H9 (cell line): ENCODE data around the gene APCS. TPM values are rescaled to one million over a fixed set of nuclear protein-coding genes. Genes with fewer than 3 reads are reported as not detected.

Source experiments
- DNase-seq: peaks from one replicate; pipeline ENCODE4 v3.0.0-alpha.2; 2017
- H2AFZ ChIP-seq: one replicate; pipeline ENCODE4 v1.6.1; 2013; ENCODE audit warnings: mild to moderate bottlenecking, low read length, control low read depth, moderate library complexity
- H2AK5ac ChIP-seq: 2 replicates; pipeline ENCODE4 v1.6.1; 2013; ENCODE audit warnings: low read length, control low read depth, mixed read lengths; ENCODE audit not compliant: insufficient read length
- H2BK120ac ChIP-seq: one replicate; pipeline ENCODE4 v1.6.1; 2013; ENCODE audit warnings: low read depth, mild to moderate bottlenecking, low read length, control low read depth, inconsistent platforms; ENCODE audit not compliant: poor library complexity, severe bottlenecking
- H2BK12ac ChIP-seq: 2 replicates; pipeline ENCODE4 v1.6.1; 2013; ENCODE audit warnings: low read length, control low read depth, mixed read lengths, low read depth; ENCODE audit not compliant: insufficient read length
- H2BK15ac ChIP-seq: 2 replicates; pipeline ENCODE4 v1.6.1; 2013; ENCODE audit warnings: low read depth, low read length, control low read depth
- H2BK20ac ChIP-seq: one replicate; pipeline ENCODE4 v1.6.1; 2013; ENCODE audit warnings: low read depth, mild to moderate bottlenecking, low read length, control low read depth, inconsistent platforms; ENCODE audit not compliant: poor library complexity, severe bottlenecking
- H2BK5ac ChIP-seq: 2 replicates; pipeline ENCODE4 v1.6.1; 2013; ENCODE audit warnings: low read length, control low read depth, mixed read lengths; ENCODE audit not compliant: insufficient read length
- H3K14ac ChIP-seq: 2 replicates; pipeline ENCODE4 v1.6.1; 2013; ENCODE audit warnings: low read length, control low read depth; ENCODE audit not compliant: insufficient read depth
- H3K18ac ChIP-seq: 2 replicates; pipeline ENCODE4 v1.6.1; 2013; ENCODE audit warnings: low read depth, mild to moderate bottlenecking, mixed read lengths, low read length, control low read depth; ENCODE audit not compliant: insufficient read length
- H3K23ac ChIP-seq: 2 replicates; pipeline ENCODE4 v1.6.1; 2013; ENCODE audit warnings: low read length, control low read depth, mixed read lengths, low read depth; ENCODE audit not compliant: insufficient read length
- H3K23me2 ChIP-seq: 2 replicates; pipeline ENCODE4 v1.6.1; 2013; ENCODE audit warnings: low read depth, mild to moderate bottlenecking, mixed read lengths, low read length, control low read depth; ENCODE audit not compliant: insufficient read length, poor library complexity, severe bottlenecking
- H3K27ac ChIP-seq: 2 replicates; pipeline ENCODE4 v1.5.1; 2013; ENCODE audit warnings: low read length, control low read depth, mixed read lengths, low read depth; ENCODE audit not compliant: insufficient read length
- H3K27me3 ChIP-seq: 2 replicates; pipeline ENCODE4 v1.6.1; 2013; ENCODE audit warnings: low read length, control low read depth, inconsistent platforms; ENCODE audit not compliant: insufficient read depth
- H3K4ac ChIP-seq: 2 replicates; pipeline ENCODE4 v1.6.1; 2013; ENCODE audit warnings: low read depth, mild to moderate bottlenecking, control low read depth, inconsistent platforms, low read length, moderate library complexity
- H3K4me1 ChIP-seq: 2 replicates; pipeline ENCODE4 v1.6.1; 2013; ENCODE audit warnings: low read length, control low read depth, inconsistent platforms; ENCODE audit not compliant: insufficient read depth
- H3K4me2 ChIP-seq: 2 replicates; pipeline ENCODE4 v1.6.1; 2013; ENCODE audit warnings: low read length, control low read depth, mixed read lengths; ENCODE audit not compliant: insufficient read length, insufficient read depth
- H3K56ac ChIP-seq: 2 replicates; pipeline ENCODE4 v1.6.1; 2013; ENCODE audit warnings: low read depth, mild to moderate bottlenecking, mixed read lengths, low read length, control low read depth; ENCODE audit not compliant: insufficient read length
- H3K79me1 ChIP-seq: 2 replicates; pipeline ENCODE4 v1.6.1; 2013; ENCODE audit warnings: low read depth, mild to moderate bottlenecking, moderate library complexity, low read length, control low read depth, inconsistent platforms; ENCODE audit not compliant: insufficient read depth, poor library complexity, severe bottlenecking
- H3K79me2 ChIP-seq: 2 replicates; pipeline ENCODE4 v1.6.1; 2013; ENCODE audit warnings: low read length, control low read depth, inconsistent platforms; ENCODE audit not compliant: insufficient read depth
- H3K9ac ChIP-seq: 2 replicates; pipeline ENCODE4 v1.6.1; 2013; ENCODE audit warnings: low read length, control low read depth, mixed read lengths; ENCODE audit not compliant: insufficient read length; ENCODE audit errors: extremely low read depth
- H3K9me3 ChIP-seq: one replicate; pipeline ENCODE4 v1.6.1; 2013; ENCODE audit warnings: low read depth, low read length, inconsistent platforms; ENCODE audit not compliant: control insufficient read depth
- H3T11ph ChIP-seq: one replicate; pipeline ENCODE4 v1.6.1; 2013; ENCODE audit warnings: mild to moderate bottlenecking, low read length, control low read depth, inconsistent platforms
- H4K20me1 ChIP-seq: one replicate; pipeline ENCODE4 v1.6.1; 2013; ENCODE audit not compliant: control insufficient read depth, insufficient read length, insufficient read depth
- H4K5ac ChIP-seq: 2 replicates; pipeline ENCODE4 v1.6.1; 2013; ENCODE audit warnings: low read depth, mild to moderate bottlenecking, mixed read lengths, low read length, control low read depth; ENCODE audit not compliant: insufficient read length
- H4K8ac ChIP-seq: replicated peaks from 2 replicates; pipeline ENCODE4 v1.6.1; 2013; ENCODE audit warnings: low read length, control low read depth, mixed read lengths, low read depth; ENCODE audit not compliant: insufficient read length
- H4K91ac ChIP-seq: 2 replicates; pipeline ENCODE4 v1.6.1; 2013; ENCODE audit warnings: low read depth, mild to moderate bottlenecking, moderate library complexity, mixed read lengths, low read length, control low read depth; ENCODE audit not compliant: insufficient read length
- H3K27ac Mint-ChIP-seq, 3 experiments: 2 replicates in 2 of 3; 3 replicates in 1 of 3; pipeline ENCODE4 v1.8.0; 2020 to 2021; ENCODE audit warnings: mixed read lengths in 3 of 3, mild to moderate bottlenecking in 1 of 3, moderate library complexity in 1 of 3
- H3K27me3 Mint-ChIP-seq: 2 replicates; pipeline ENCODE4 v1.8.0; 2021; ENCODE audit warnings: low read depth, mild to moderate bottlenecking, moderate library complexity, mixed read lengths
- H3K36me3 Mint-ChIP-seq, 3 experiments: 2 replicates in 2 of 3; 3 replicates in 1 of 3; pipeline ENCODE4 v1.8.0; 2020 to 2021; ENCODE audit warnings: low read depth in 3 of 3, mixed read lengths in 3 of 3; ENCODE audit not compliant: insufficient read depth in 1 of 3
- H3K4me1 Mint-ChIP-seq, 2 experiments: 2 replicates each; pipeline ENCODE4 v1.8.0; 2020; ENCODE audit warnings: mixed read lengths in 2 of 2
- H3K4me3 Mint-ChIP-seq, 2 experiments: 2 replicates in 1 of 2; 3 replicates in 1 of 2; pipeline ENCODE4 v1.8.0; 2020 to 2021; ENCODE audit warnings: mild to moderate bottlenecking in 2 of 2, mixed read lengths in 2 of 2, moderate library complexity in 1 of 2
- H3K9me3 Mint-ChIP-seq, 2 experiments: 2 replicates in 1 of 2; 3 replicates in 1 of 2; pipeline ENCODE4 v1.8.0; 2020; ENCODE audit warnings: mild to moderate bottlenecking in 2 of 2, mixed read lengths in 2 of 2, moderate library complexity in 1 of 2
- CTCF ChIP-seq: fragments of 200-600 bp; sonication (generic); conservative IDR thresholded peaks from 3 replicates; pipeline ENCODE4 v1.8.0; 2021; ENCODE audit warnings: antibody characterized with exemption, mild to moderate bottlenecking
- WGBS: extraction: QIAGEN DNeasy Blood & Tissue Kit; methylation state at CpG from one replicate; pipeline ENCODE4 v1.1.7; 2013; ENCODE audit warnings: missing lambda C conversion rate, low lambda C conversion rate, mixed read lengths; ENCODE audit not compliant: insufficient read length; ENCODE audit errors: extremely low coverage; 5-methylcytosine and 5-hydroxymethylcytosine counted together
- total RNA-seq: library from RNA; stranded (reverse); gene quantifications from 2 replicates; pipeline ENCODE4 v1.2.1, GENCODE V29; 2021

APCS gene
- total RNA-seq, 1 experiment from 2014 or later: not detected

GRCh38 chr1:159548126-159548525, 39.5 kb upstream of the APCS start:
- TF ChIP-seq CTCF: no peak

More at GRCh38 chr1:159548126-159548525, 39.5 kb upstream of the APCS start:
- H3K36me3 Mint-ChIP-seq: peaks cover 0 to 20% (median 0%) of the 10 kb centered on the region in 3 experiments; a peak in 2 of 7 replicates
- no peaks in the 10 kb centered on the region for H3K79me2 ChIP-seq
- H3K4me2 ChIP-seq: no peak overlapping the region
- no peaks in the 10 kb centered on the region for H3K27me3 ChIP-seq
- no peak overlapping the region for H3K27ac Mint-ChIP-seq
- WGBS: no CpG with 5 or more reads among the region's 2 CpGs
- H2BK12ac ChIP-seq: no peak overlapping the region
- H3K4me1 Mint-ChIP-seq: no peaks in the 10 kb centered on the region
- H2BK20ac ChIP-seq: no peak overlapping the region
- no peak overlapping the region for H4K8ac ChIP-seq
- no peak overlapping the region for H3K9ac ChIP-seq
- H4K20me1 ChIP-seq: no peaks in the 10 kb centered on the region
- no peak overlapping the region for H3K14ac ChIP-seq
- H2AFZ ChIP-seq: no peak overlapping the region
- no peak overlapping the region for H3K23ac ChIP-seq
- no peaks in the 10 kb centered on the region; the same call in 1 of the 2 replicates for H3K27me3 Mint-ChIP-seq
- H3K4me3 Mint-ChIP-seq: no peak overlapping the region
- no peak overlapping the region for H4K5ac ChIP-seq
- no peaks in the 10 kb centered on the region for H3K9me3 ChIP-seq
- no peak overlapping the region for H2AK5ac ChIP-seq
- no peak overlapping the region for H3K4ac ChIP-seq
- DNase-seq: no peak
- H3K18ac ChIP-seq: no peak overlapping the region
- no peak overlapping the region for H2BK120ac ChIP-seq
- no peak overlapping the region for H2BK15ac ChIP-seq
- H3K56ac ChIP-seq: no peak overlapping the region
- no peak overlapping the region for H3T11ph ChIP-seq
- H3K4me1 ChIP-seq: no peaks in the 10 kb centered on the region
- peaks cover 3 to 81% of the 10 kb centered on the region in 2 experiments; a peak in 3 of 5 replicates for H3K9me3 Mint-ChIP-seq
- no peaks in the 10 kb centered on the region for H3K23me2 ChIP-seq
- H2BK5ac ChIP-seq: no peak overlapping the region
- H3K79me1 ChIP-seq: no peaks in the 10 kb centered on the region
- no peak overlapping the region for H3K27ac ChIP-seq
- no peak overlapping the region for H4K91ac ChIP-seq
